MM.1S (cell line): ENCODE results near the gene KRTAP12-4.

ENCODE experiments used
- DNase-seq: peaks from one replicate; pipeline ENCODE4 v3.0.0-alpha.2; 2015
- H2AFZ ChIP-seq: fragments of 300-600 bp; sonication (generic); 2 replicates; pipeline ENCODE4 v1.6.0; 2016; ENCODE audit warnings: antibody characterized with exemption, low read length
- H3F3A ChIP-seq: fragments of 300-600 bp; sonication (generic); 2 replicates; pipeline ENCODE4 v1.6.1; 2016; ENCODE audit warnings: mild to moderate bottlenecking, antibody characterized with exemption, low read length, moderate library complexity, mixed read lengths; ENCODE audit not compliant: insufficient read depth
- H3K27ac ChIP-seq: fragments of 300-600 bp; sonication (generic); 2 replicates; pipeline ENCODE4 v1.5.1; 2016; ENCODE audit warnings: mild to moderate bottlenecking, low read length
- H3K27me3 ChIP-seq: fragments of 300-600 bp; sonication (generic); replicated peaks from 2 replicates; pipeline ENCODE4 v1.6.0; 2016; ENCODE audit warnings: low read length; ENCODE audit not compliant: insufficient read depth
- H3K36me3 ChIP-seq: fragments of 300-600 bp; sonication (generic); replicated peaks from 2 replicates; pipeline ENCODE4 v1.6.1; 2016; ENCODE audit warnings: mild to moderate bottlenecking, low read length, mixed read lengths; ENCODE audit not compliant: insufficient read depth
- H3K4me1 ChIP-seq: fragments of 300-600 bp; sonication (generic); 2 replicates; pipeline ENCODE4 v1.6.1; 2016; ENCODE audit warnings: low read length, mixed read lengths
- H3K4me2 ChIP-seq: fragments of 300-600 bp; sonication (generic); 2 replicates; pipeline ENCODE4 v1.6.0; 2016; ENCODE audit warnings: low read depth, low read length
- H3K4me3 ChIP-seq: fragments of 300-600 bp; sonication (generic); 2 replicates; pipeline ENCODE4 v1.5.1; 2016; ENCODE audit warnings: low read length, mixed read lengths
- H3K79me2 ChIP-seq: fragments of 300-600 bp; sonication (generic); 2 replicates; pipeline ENCODE4 v1.6.1; 2016; ENCODE audit warnings: mixed run types, low read length, mixed read lengths
- H3K9ac ChIP-seq: fragments of 300-600 bp; sonication (generic); 2 replicates; pipeline ENCODE4 v1.6.1; 2016; ENCODE audit warnings: low read length, mixed read lengths
- H3K9me2 ChIP-seq: fragments of 300-600 bp; sonication (generic); replicated peaks from 2 replicates; pipeline ENCODE4 v1.6.1; 2016; ENCODE audit warnings: mild to moderate bottlenecking, low read length, mixed read lengths; ENCODE audit not compliant: insufficient read depth
- H3K9me3 ChIP-seq: fragments of 300-600 bp; sonication (generic); replicated peaks from 2 replicates; pipeline ENCODE4 v1.6.1; 2016; ENCODE audit warnings: mild to moderate bottlenecking, low read length, mixed read lengths; ENCODE audit not compliant: insufficient read depth
- H4K20me1 ChIP-seq: fragments of 300-600 bp; sonication (generic); 2 replicates; pipeline ENCODE4 v1.6.1; 2016; ENCODE audit warnings: mild to moderate bottlenecking, low read length, moderate library complexity, mixed read lengths; ENCODE audit not compliant: insufficient read depth
- CTCF ChIP-seq: fragments of 300-600 bp; sonication (generic); IDR thresholded peaks from 2 replicates; pipeline ENCODE4 v1.5.1; 2016; ENCODE audit warnings: antibody characterized with exemption, low read length, mixed read lengths
- EZH2 ChIP-seq: fragments of 300-600 bp; sonication (generic); optimal IDR thresholded peaks from 2 replicates; pipeline ENCODE3; 2017; ENCODE audit warnings: low read depth, mild to moderate bottlenecking, antibody characterized with exemption, low read length, mixed read lengths
- EZH2phosphoT487 ChIP-seq: fragments of 300-600 bp; sonication (generic); IDR thresholded peaks from 2 replicates; pipeline ENCODE4 v1.6.1; 2018; ENCODE audit warnings: antibody characterized with exemption, low read length

Gene KRTAP12-4, protein sequence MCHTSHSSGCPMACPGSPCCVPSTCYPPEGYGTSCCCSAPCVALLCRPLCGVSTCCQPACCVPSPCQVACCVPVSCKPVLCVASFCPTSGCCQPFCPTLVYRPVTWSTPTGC

GRCh38 chr21:44654576-44655175 lies at the start of gene KRTAP12-4:
KRTAP12-4 (minus strand) TSS chr21:44654659; CDS start chr21:44654614, 45 bp downstream.
- TF ChIP-seq EZH2phosphoT487 (no peak), EZH2 (no peak), CTCF (no peak)
- Histone ChIP-seq H3K27ac (no peak within 1 kb of the TSS), H3K9me3 (no peaks in the 10 kb centered on the region), H3K79me2 (no peaks in the 10 kb centered on the region), H3K9ac (no peak within 1 kb of the TSS), H3K9me2 (no peaks in the 10 kb centered on the region), H3F3A (no peaks in the 10 kb centered on the region), H2AFZ (no peak within 1 kb of the TSS), H3K4me3 (no peak within 1 kb of the TSS), H3K36me3 (no peaks in the 10 kb centered on the region), H3K4me2 (no peak within 1 kb of the TSS), H4K20me1 (no peaks in the 10 kb centered on the region), H3K4me1 (no peaks in the 10 kb centered on the region), H3K27me3 (peaks cover 82% of the 10 kb centered on the region)
- DNase-seq, result no peak

GRCh38 chr21:44703731-44704635 lies 49.5 kb upstream of the KRTAP12-4 start:
- Histone ChIP-seq H3K9ac (no peak overlapping the region), H3F3A (no peaks in the 10 kb centered on the region), H4K20me1 (no peaks in the 10 kb centered on the region), H3K4me3 (no peak overlapping the region), H3K9me3 (no peaks in the 10 kb centered on the region), H3K27me3 (peaks cover 89% of the 10 kb centered on the region), H3K36me3 (no peaks in the 10 kb centered on the region), H2AFZ (no peak overlapping the region), H3K9me2 (no peaks in the 10 kb centered on the region), H3K4me2 (no peak overlapping the region), H3K4me1 (no peaks in the 10 kb centered on the region), H3K79me2 (no peaks in the 10 kb centered on the region), H3K27ac (no peak overlapping the region)
- TF ChIP-seq EZH2phosphoT487 (no peak), CTCF (no peak), EZH2 (no peak)
- DNase-seq, result no peak

DNA sequence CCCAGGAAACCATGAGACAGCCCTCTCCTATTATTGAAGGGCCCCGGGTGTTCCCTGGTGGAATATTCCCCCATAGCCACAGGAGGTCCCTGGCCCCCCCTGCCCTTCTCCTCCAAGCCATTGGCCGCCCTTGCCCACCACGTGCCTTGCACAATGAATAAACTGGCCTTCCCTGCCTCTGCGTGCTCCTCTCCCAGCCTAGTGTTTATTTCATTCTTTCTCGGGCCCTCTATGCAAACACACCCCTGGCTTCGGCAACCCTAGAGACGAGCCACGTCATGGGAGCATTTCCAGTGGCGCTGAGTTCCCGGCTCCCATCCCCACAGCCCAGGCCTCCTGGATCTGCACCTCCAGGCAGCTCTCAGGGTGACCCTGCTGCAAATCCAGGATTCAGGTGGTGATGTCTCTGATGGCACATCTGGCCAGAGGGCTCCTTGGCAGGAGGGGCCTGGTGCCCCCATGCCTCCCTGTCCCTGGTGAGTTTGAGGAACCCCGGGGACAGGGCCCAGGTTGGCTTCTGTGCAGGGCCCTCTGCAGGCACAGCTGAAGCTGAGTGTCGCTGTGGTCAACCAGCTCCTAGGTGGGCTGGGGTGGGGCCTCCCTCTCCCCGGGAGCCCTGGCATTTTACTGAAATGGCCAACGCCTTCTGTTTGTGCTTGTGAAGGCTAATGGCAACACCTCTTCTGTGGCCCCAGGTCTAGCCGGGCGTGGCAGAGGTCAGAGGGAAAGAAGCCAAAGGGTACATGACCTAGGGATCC lies 48.7 kb upstream of the KRTAP12-4 start:
- TF ChIP-seq EZH2phosphoT487 (no peak), CTCF (no peak), EZH2 (no peak)
- peaks cover 89% of the 10 kb centered on the region for H3K27me3 ChIP-seq
- no peaks in the 10 kb centered on the region for H3K79me2 ChIP-seq
- no peaks in the 10 kb centered on the region for H3K4me1 ChIP-seq
- no peaks in the 10 kb centered on the region for H4K20me1 ChIP-seq
- no peaks in the 10 kb centered on the region for H3F3A ChIP-seq
- DNase-seq, result no peak
- no peaks in the 10 kb centered on the region for H3K36me3 ChIP-seq
- no peak overlapping the region for H3K27ac ChIP-seq
- H3K4me3 ChIP-seq, result no peak overlapping the region
- H3K9me2 ChIP-seq, result no peaks in the 10 kb centered on the region
- no peak overlapping the region for H3K4me2 ChIP-seq
- no peak overlapping the region for H3K9ac ChIP-seq
- no peak overlapping the region for H2AFZ ChIP-seq
- no peaks in the 10 kb centered on the region for H3K9me3 ChIP-seq
